Left lung (tissue), 10 donors: Measurements from ENCODE around the gene TBXAS1. TPM values are rescaled to one million over a fixed set of nuclear protein-coding genes. Genes with fewer than 3 reads are reported as not detected.

ENCODE experiments used
- ATAC-seq: fragments of 200-7000 bp; cut with Tn5 transposase; one replicate; pipeline ENCODE4 v1.9.1; 2020; ENCODE audit warnings: moderate library complexity
- DNase-seq, 4 donors: peaks; one replicate each; pipeline ENCODE4 v3.0.0-alpha.2; 2013 to 2020
- H3K27ac ChIP-seq, 2 donors: fragments of 200-600 bp; sonication (generic) in 1 of 2; one replicate each; pipeline versions ENCODE4 v1.5.0 to v1.8.0; 2020 to 2021
- H3K27me3 ChIP-seq, 2 donors: fragments of 200-600 bp; sonication (generic) in 1 of 2; one replicate each; pipeline versions ENCODE4 v1.5.0 to v1.8.0; 2020 to 2021
- H3K36me3 ChIP-seq, 2 donors: fragments of 200-600 bp; sonication (generic) in 1 of 2; one replicate each; pipeline versions ENCODE4 v1.5.0 to v1.8.0; 2020 to 2021
- H3K4me1 ChIP-seq, 2 donors: fragments of 200-600 bp; one replicate each; pipeline ENCODE4 v1.8.0; 2021
- H3K4me3 ChIP-seq, 2 donors: fragments of 200-600 bp; sonication (generic) in 1 of 2; one replicate each; pipeline versions ENCODE4 v1.5.0 to v1.8.0; 2020 to 2021; ENCODE audit warnings: mild to moderate bottlenecking in 1 of 2
- H3K9me3 ChIP-seq, 2 donors: fragments of 200-600 bp; sonication (generic) in 1 of 2; one replicate each; pipeline versions ENCODE4 v1.5.0 to v1.8.0; 2020 to 2021
- CTCF ChIP-seq, 2 donors: fragments of 200-600 bp; sonication (generic) in 1 of 2; IDR thresholded peaks; one replicate each; pipeline versions ENCODE4 v1.5.0 to v1.8.0; 2021; ENCODE audit warnings: antibody characterized with exemption in 2 of 2
- intact Hi-C, 2 donors: fragments of 100-400 bp; cut with DNase I; formaldehyde crosslinking; loops; one replicate each; pipeline versions ENCODE4 v1.11.2 to v1.14.2; 2022
- polyA plus RNA-seq, 6 donors: library from polyadenylated mRNA; unstranded; fragments of 120-200 nt; gene quantifications; one replicate each; pipeline ENCODE4 v1.2.1, GENCODE V29; 2013; ENCODE audit not compliant: insufficient read length in 6 of 6
- total RNA-seq, 2 donors: library from RNA; stranded (reverse); fragmentation: NEBNext Ultra II Directional; extraction: Animal tissue kit (Norgen Biotek cat#: 25700); gene quantifications; one replicate each; pipeline ENCODE4 v1.2.1, GENCODE V29; 2021
- donor health status: DM: no; HTN: yes; CAD: no.
- donor health status: DM: no; HTN: no; CAD: no.

The TBXAS1 gene
- total and polyA plus RNA-seq, 8 donors, result 8.2 to 103 (median 9.6) TPM

- H3K4me3 ChIP-seq, result no peak overlapping the region
- DNase-seq, result peak in 1 of 4 donors; percentile 18
- peaks cover 15 to 40% of the 10 kb centered on the region in 2 donors for H3K4me1 ChIP-seq
- peaks cover 0 to 57% of the 10 kb centered on the region in 2 donors for H3K36me3 ChIP-seq
- H3K27ac ChIP-seq, result no peak overlapping the region
- no peaks in the 10 kb centered on the region for H3K9me3 ChIP-seq
- intact Hi-C loops, result no loop called here
- TF ChIP-seq CTCF (IDR thresholded peaks at IDR 0.05), result no peak
- ATAC-seq, result no peak
- H3K27me3 ChIP-seq, result no peaks in the 10 kb centered on the region
These were observed 85.5 kb downstream of the TBXAS1 start for GRCh38 chr7:139914306-139915267.

- ATAC-seq (no peak), DNase-seq (no peak)
- H3K27me3 ChIP-seq, result no peaks in the 10 kb centered on the region
- H3K4me3 ChIP-seq, result no peak overlapping the region
- no peak for TF ChIP-seq CTCF (IDR thresholded peaks at IDR 0.05)
- H3K36me3 ChIP-seq, result peaks cover 0 to 60% of the 10 kb centered on the region in 2 donors
- no peaks in the 10 kb centered on the region for H3K9me3 ChIP-seq
- H3K4me1 ChIP-seq, result peaks cover 15 to 40% of the 10 kb centered on the region in 2 donors
- peak overlapping the region in 1 of 2 donors; percentile 66 for H3K27ac ChIP-seq
- intact Hi-C loops, result no loop called here
These were observed 86.3 kb downstream of the TBXAS1 start for GRCh38 chr7:139915268-139915863.

- intact Hi-C loops, result no loop called here
- Histone ChIP-seq H3K4me3 (no peak overlapping the region), H3K27ac (peak overlapping the region; percentile 36 to 66), H3K4me1 (peaks cover 15 to 40% of the 10 kb centered on the region in 2 donors), H3K36me3 (peaks cover 0 to 57% of the 10 kb centered on the region in 2 donors), H3K9me3 (no peaks in the 10 kb centered on the region), H3K27me3 (no peaks in the 10 kb centered on the region)
- DNase-seq, result peak in 2 of 4 donors; percentile 52 to 75
- TF ChIP-seq CTCF (IDR thresholded peaks at IDR 0.05), result no peak
- peak; percentile 87 for ATAC-seq
These were observed 87.0 kb downstream of the TBXAS1 start for GRCh38 chr7:139915864-139916716.

- H3K4me3 ChIP-seq, result no peak overlapping the region
- no peak for ATAC-seq
These were observed 87.8 kb downstream of the TBXAS1 start for GRCh38 chr7:139916717-139917395.

More at GRCh38 chr7:139916717-139917395, 87.8 kb downstream of the TBXAS1 start:
- H3K4me1 ChIP-seq, result peaks cover 15 to 40% of the 10 kb centered on the region in 2 donors
- DNase-seq, result no peak
- no peaks in the 10 kb centered on the region for H3K27me3 ChIP-seq
- TF ChIP-seq CTCF (IDR thresholded peaks at IDR 0.05), result no peak
- intact Hi-C loops, result no loop called here
- H3K36me3 ChIP-seq, result peaks cover 0 to 49% of the 10 kb centered on the region in 2 donors
- H3K9me3 ChIP-seq, result no peaks in the 10 kb centered on the region
- peak overlapping the region; percentile 36 to 66 for H3K27ac ChIP-seq
